ENCODE results near the gene ARNT2. TPM values are rescaled to one million over a fixed set of nuclear protein-coding genes. Genes with fewer than 3 reads are reported as not detected.

Gene ARNT2
- total and polyA plus RNA-seq, 2 of the 13 experiments (the other 11 are each of a cell fraction or from before 2014, with no cell fraction given): 0.69 to 1.7 TPM

DNA sequence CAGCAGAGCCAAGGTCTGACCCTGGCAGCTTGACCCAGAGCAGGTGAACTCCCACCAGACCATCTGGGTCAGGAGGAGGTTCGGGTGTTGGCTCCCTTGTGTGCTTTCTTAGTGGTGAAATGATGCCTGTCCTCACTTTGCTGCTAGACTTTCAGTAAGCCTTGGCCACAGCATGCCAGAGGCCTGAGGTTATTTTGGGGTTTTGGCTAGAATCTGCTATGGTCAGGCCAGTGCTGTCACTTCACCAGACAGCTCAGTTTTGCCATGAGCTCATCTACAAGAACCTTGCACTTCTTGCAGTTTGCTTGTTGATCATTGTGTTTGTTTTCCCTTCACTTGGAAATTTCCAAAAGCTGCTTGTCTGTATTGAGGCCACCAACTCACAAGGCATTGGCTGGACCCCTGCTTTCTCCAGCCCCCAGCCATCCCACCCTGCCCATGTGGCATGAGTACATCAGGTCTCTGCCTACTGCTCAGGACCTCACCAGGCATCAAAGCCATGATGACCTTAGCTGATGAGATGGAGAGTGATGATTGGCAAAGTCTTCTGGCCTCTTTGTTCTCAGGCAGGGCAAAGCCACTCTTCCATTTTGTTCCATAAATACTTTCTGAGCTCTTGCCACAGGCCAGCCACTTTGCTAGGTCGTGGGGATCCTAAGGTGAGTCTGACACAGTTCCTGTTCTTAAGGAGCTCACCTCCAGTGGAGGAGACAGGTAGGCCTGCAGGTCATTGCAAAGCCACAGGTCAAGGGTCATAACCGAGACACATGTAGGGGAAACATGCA is 122.6 kb downstream of the ARNT2 start (continued):
- TF ChIP-seq, protein P1, sequence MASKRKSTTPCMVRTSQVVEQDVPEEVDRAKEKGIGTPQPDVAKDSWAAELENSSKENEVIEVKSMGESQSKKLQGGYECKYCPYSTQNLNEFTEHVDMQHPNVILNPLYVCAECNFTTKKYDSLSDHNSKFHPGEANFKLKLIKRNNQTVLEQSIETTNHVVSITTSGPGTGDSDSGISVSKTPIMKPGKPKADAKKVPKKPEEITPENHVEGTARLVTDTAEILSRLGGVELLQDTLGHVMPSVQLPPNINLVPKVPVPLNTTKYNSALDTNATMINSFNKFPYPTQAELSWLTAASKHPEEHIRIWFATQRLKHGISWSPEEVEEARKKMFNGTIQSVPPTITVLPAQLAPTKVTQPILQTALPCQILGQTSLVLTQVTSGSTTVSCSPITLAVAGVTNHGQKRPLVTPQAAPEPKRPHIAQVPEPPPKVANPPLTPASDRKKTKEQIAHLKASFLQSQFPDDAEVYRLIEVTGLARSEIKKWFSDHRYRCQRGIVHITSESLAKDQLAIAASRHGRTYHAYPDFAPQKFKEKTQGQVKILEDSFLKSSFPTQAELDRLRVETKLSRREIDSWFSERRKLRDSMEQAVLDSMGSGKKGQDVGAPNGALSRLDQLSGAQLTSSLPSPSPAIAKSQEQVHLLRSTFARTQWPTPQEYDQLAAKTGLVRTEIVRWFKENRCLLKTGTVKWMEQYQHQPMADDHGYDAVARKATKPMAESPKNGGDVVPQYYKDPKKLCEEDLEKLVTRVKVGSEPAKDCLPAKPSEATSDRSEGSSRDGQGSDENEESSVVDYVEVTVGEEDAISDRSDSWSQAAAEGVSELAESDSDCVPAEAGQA (IDR thresholded peaks at IDR 0.05; ENCODE audit: low read depth): no peak
- TF ChIP-seq, protein P1 (CRISPR knock-in tag; IDR thresholded peaks at IDR 0.05; ENCODE audit: borderline replicate concordance): no peak
- TF ChIP-seq TOE1 (CRISPR knock-in tag; IDR thresholded peaks at IDR 0.05): no peak
- TF ChIP-seq NFE2L2 (IDR thresholded peaks at IDR 0.05; ENCODE audit: low read length): no peak

DNA sequence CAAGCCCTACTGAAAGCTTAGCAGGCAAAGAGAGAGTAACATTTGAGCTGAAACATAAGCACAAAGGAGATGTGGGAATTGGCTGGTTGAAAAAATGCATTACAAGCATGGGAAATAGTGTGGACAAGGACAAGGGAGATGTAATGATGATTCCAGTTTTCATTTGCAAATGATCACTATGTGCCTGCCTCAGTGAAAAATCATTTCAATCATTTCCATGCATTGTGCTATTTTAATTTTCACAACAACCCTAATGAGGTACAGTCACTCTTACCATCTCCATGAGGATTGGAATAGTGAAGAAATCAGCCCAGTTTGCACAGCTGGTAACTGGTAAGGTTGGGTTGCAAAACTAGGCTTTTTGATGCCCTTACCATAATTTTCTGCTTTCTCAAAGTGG is 123.2 kb downstream of the ARNT2 start:
- POLR2A ChIA-PET: no interaction called here
- no TSS peak for BruUV-seq (replicated peaks)
- ATAC-seq (no peak), FAIRE-seq (no peak), DNase-seq (ENCODE audit: low spot score) (no peak)
- no peak overlapping the region for H3K4me2 ChIP-seq (ENCODE audit: low read depth, low read length)
- no peaks in the 10 kb centered on the region; a peak in 1 of 5 replicates for H3K27me3 ChIP-seq (ENCODE audit: control insufficient read depth in 1 of 2, insufficient read depth in 2 of 2, low read length in 2 of 2)
- no peak overlapping the region for H3K27ac ChIP-seq (ENCODE audit: extremely low read length, insufficient read depth, low read length)
- H3K9ac ChIP-seq (ENCODE audit: insufficient read depth, low read depth, low read length): no peak overlapping the region
- H3K4me1 ChIP-seq (ENCODE audit: insufficient read depth, low read length): peaks cover 9% of the 10 kb centered on the region
- H4K20me1 ChIP-seq (ENCODE audit: insufficient read depth, low read length): no peaks in the 10 kb centered on the region
- H3K36me3 ChIP-seq (replicated peaks in 1 of 2; ENCODE audit: control insufficient read depth in 1 of 2, insufficient read depth in 2 of 2, low read length in 2 of 2): no peaks in the 10 kb centered on the region
- H3K4me3 ChIP-seq (replicated peaks in 1 of 3; ENCODE audit: insufficient read depth in 1 of 3, low read depth in 2 of 3, low read length in 3 of 3): no peak overlapping the region
- intact Hi-C loops (cut with micrococcal nuclease; ENCODE audit: unreplicated experiment) (no loop called here), in situ Hi-C loops (cut with HindIII; ENCODE audit: extremely low pct_ligation_motif_present, low pct_unique_long_range_greater_than_20kb) (no loop called here)
- CTCF ChIA-PET (ENCODE audit: low intra/inter-chr PET ratio, low total read pairs): no interaction called here
- H3K79me2 ChIP-seq (ENCODE audit: insufficient read depth, low read length): no peaks in the 10 kb centered on the region
- no peak overlapping the region for H2AFZ ChIP-seq (ENCODE audit: low read length)
- no peaks in the 10 kb centered on the region for H3K9me3 ChIP-seq (ENCODE audit: low read length)
- TF ChIP-seq ZMYM2 (CRISPR knock-in tag; IDR thresholded peaks at IDR 0.05) (no peak), SRSF9 (IDR thresholded peaks at IDR 0.05; ENCODE audit: borderline replicate concordance, insufficient read depth, low read depth, low read length, poor library complexity, severe bottlenecking) (no peak), SP5 (CRISPR knock-in tag; IDR thresholded peaks at IDR 0.05; ENCODE audit: borderline replicate concordance, low read depth) (no peak), ZBTB20 (CRISPR knock-in tag; IDR thresholded peaks at IDR 0.05; ENCODE audit: borderline replicate concordance, low read depth) (no peak), STAG1 (CRISPR knock-in tag; IDR thresholded peaks at IDR 0.05) (no peak), ZNF225 (CRISPR knock-in tag; IDR thresholded peaks at IDR 0.05) (no peak), AKNA (CRISPR knock-in tag; IDR thresholded peaks at IDR 0.05; ENCODE audit: borderline replicate concordance) (no peak), ZNF790 (CRISPR knock-in tag; IDR thresholded peaks at IDR 0.05; ENCODE audit: borderline replicate concordance) (no peak)

All from HepG2 (cell line).